Measurements from ENCODE around the gene TCF19.

The TCF19 gene

DNA sequence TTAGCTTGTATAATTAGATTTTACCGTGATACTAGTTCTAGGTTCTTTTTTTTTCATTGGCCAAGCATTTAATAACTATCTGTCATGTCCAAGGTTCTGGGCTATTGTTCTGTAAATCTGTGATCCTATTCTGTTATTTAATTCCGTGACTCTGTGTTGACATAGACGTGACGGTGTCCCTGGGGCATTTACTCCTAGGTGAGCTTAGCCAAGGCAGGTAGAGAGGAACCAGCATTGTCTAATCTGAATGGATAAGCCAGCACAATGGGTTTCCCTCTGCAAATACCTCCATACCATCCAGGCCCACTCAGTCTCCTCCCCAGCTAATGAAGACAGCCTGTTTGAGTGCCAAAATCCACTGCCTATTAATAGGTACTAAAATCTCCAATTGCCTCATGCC, 29.3 kb upstream of the TCF19 start:
- no peak for DNase-seq

DNA sequence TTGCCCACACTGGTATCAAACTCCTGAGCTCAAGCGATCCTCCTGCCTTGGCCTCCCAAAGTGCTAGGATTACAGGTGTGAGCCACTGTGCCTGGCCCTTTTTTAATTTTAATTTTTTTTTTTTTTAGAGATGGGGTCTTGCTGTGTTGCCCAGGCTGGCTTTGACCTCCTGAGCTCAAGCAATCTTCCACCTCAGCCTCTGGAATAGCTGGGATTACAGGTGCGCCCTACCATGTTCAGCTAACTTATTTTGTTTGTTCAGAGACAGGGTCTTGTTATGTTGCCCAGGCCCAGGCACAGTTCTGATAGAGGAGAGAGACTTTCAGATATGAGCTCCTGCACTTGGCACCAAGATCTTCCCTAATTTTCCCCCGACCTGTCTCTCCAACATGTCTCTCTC, 27.6 kb upstream of the TCF19 start:
- no peak for DNase-seq

GRCh38 chr6:31131595-31131994, 26.8 kb upstream of the TCF19 start:
- no peak for DNase-seq

GRCh38 chr6:31132806-31133205, 25.6 kb upstream of the TCF19 start:
- DNase-seq, result no peak

- DNase-seq, result no peak
These were observed 22.7 kb upstream of the TCF19 start for GRCh38 chr6:31135710-31136109.

- DNase-seq, result no peak
These were observed 19.4 kb upstream of the TCF19 start, which contains the start of gene PSORS1C2 for GRCh38 chr6:31138982-31139381. Gene PSORS1C2, minus strand, starts transcription at chr6:31139066. Its CDS starts 40 bp downstream, at chr6:31139026.

DNA sequence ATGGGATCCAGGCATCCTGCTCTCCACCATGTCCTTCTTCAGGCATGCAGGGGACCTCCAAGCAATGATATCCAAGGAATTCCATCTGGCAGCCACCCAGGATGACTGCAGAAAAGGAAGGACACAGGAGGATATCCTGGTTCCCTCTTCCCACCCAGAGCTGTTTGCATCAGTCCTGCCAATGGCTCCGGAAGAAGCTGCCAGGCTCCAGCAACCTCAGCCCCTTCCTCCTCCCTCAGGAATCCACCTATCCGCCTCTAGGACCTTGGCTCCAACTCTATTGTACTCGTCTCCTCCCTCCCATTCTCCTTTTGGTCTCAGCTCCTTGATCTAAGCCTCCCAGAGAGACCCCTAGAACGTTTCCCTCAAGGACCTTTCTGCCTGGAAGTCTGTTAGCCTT, 18.8 kb upstream of the TCF19 start:
- DNase-seq, result no peak

DNA sequence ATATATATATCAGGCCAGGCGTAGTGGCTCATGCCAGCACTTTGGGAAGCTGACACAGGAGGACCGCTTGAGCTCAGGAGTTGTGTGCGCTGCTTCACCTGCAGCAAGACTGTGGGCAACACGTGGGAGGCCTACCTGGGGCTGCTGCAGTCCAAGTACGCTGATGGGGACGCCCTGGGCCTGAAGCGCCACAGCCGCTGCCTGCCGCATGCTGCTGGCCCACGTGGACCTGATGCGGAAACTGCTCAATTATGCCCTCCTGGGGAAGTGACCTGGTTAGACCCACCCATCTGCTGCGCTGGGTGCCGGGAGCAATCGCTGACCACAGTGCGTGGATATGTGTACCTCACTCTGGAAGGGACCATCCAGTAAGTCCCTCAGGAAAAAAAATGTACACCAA, 17.7 kb upstream of the TCF19 start:
- DNase-seq, result no peak

- no peak for DNase-seq
These were observed 16.0 kb upstream of the TCF19 start for GRCh38 chr6:31142361-31142761.

GRCh38 chr6:31143148-31143547, 15.2 kb upstream of the TCF19 start:
- DNase-seq, result no peak

- no peak for DNase-seq
These were observed 14.0 kb upstream of the TCF19 start for GRCh38 chr6:31144296-31144969.

- no peak for DNase-seq
These were observed 13.4 kb upstream of the TCF19 start for GRCh38 chr6:31144970-31145340.

DNA sequence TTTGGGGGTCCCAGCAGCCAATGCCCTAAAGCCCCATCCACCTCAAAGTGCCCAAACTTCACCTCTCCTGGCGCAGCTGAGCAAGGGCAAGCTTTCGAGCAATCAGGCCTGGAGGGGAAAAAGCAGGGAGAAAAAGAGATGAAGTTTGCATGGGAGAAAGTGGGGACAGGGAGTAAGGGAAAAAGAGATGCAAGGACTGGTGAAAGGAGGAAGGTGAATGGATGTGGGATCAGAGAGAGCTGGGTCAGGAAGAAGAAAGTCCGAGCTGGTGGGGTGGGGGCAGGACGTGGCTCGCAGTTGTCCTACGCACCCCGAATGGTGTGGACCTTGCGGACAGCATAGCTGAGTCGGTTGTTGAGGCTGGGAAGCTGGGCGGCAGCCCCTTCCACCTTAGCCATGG, 13.0 kb upstream of the TCF19 start:
- DNase-seq, result no peak

- DNase-seq, result no peak
These were observed 8.5 kb upstream of the TCF19 start for GRCh38 chr6:31149827-31150447.

GRCh38 chr6:31152781-31153180, 5.6 kb upstream of the TCF19 start:
- no peak for DNase-seq

DNA sequence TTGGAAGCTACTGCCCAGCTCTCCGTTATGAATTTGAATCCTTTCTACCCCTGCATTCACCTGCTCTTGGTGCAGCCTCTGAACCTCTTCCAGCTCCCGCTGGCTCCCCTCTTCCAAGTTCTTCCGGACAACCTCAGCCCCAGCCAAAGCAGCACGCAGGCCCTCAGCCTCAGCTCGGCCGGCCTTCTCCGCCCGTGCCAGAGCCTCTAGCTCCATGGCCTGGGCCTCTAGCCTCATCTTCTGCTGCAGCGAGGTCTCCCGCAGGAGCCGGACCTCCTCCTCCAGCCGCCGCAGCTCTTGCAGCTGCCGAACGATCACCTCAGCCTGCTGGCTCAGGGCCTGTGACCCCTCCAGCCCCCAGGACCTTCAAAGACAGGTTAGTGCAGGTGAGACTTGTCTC, 4.0 kb upstream of the TCF19 start:
- DNase-seq, result no peak

DNA sequence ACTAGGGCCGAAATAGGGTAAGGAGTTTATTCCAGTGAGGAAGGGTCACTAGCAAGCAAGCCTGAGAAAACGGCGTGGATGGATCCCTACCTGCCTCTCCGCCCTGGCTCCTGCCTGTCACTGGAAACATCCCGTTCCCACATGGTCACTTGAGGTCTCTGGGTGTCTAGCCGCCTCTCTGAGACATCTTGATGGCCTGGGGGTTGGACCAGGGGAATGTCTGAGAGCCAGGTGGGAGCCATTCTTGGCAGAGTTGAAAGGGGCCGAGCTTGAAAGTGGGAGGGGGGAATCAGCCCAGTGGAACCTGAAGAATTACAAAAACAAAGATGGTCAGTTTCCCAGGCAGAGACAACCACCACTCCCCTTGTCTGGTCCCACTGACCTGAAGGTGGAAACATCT, 1.7 kb upstream of the TCF19 start:
- DNase-seq, result no peak

DNA sequence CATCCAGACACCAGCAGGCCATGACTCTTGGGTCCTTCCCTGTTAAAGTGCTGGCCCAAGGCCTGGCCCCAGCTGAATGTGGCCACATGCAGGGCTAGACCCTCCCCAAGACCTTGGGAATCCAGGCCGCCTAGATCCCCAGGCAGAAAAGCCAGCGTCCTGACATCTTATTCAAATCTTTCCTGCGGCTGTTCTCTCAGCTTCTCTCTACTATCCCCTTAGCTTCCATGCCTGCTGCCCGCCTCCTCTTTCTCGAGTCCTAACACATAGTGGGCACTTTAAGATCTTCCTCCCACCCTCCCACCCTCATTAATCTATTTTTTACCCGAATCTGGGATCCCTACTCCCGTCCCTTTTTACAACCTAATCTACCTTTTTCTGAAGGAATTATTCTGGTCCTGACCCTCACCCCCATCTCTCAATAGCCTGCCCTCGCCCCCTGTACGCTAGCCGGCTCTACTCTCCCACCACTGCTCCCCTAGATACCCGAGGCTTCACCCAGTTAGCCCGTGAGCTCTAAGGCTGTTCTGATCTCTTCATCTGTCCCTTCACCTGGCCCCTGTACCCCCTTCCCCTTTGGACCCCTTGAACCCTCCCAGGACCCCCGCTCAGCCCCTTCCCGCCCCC, 763 bp upstream of the TCF19 start, which contains the start of gene CCHCR1:
CCHCR1 (minus strand) TSS at position 290 of the 627 bp plus-strand sequence; CDS start at position 88, 202 bp downstream.
- DNase-seq, result no peak

GRCh38 chr6:31158863-31159855, 770 bp downstream of the TCF19 start:
- peak; percentile 23 for DNase-seq

DNA sequence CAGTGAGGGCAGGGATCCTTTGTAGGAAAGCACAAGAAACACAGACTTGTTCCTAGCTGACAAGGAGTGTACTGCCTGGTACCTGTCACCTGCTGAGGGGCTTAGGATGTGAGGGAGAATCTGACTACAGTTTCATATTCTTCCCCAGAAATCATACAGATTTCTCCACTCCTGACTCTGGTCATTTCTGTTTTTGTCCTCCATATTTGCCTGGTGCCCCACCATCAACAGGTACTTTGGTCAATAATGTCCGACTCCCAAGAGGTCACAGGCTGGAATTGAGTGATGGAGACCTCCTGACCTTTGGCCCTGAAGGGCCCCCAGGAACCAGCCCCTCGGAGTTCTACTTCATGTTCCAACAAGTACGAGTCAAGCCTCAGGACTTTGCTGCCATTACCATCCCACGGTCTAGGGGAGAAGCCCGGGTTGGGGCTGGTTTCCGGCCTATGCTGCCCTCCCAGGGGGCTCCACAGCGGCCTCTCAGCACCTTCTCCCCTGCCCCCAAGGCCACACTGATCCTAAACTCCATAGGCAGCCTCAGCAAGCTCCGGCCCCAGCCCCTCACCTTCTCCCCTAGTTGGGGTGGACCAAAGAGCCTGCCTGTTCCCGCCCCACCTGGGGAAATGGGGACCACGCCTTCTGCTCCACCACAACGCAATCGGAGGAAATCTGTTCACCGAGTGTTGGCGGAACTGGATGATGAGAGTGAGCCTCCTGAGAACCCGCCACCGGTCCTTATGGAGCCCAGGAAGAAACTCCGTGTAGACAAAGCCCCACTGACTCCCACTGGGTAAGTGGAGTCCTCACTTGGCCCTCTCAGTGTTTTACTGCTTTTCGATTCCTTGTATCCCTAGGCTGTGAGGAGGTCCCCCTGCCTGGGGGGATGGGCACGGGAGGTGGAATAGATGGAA, 3.1 kb downstream of the TCF19 start:
- DNase-seq, result no peak

DNA sequence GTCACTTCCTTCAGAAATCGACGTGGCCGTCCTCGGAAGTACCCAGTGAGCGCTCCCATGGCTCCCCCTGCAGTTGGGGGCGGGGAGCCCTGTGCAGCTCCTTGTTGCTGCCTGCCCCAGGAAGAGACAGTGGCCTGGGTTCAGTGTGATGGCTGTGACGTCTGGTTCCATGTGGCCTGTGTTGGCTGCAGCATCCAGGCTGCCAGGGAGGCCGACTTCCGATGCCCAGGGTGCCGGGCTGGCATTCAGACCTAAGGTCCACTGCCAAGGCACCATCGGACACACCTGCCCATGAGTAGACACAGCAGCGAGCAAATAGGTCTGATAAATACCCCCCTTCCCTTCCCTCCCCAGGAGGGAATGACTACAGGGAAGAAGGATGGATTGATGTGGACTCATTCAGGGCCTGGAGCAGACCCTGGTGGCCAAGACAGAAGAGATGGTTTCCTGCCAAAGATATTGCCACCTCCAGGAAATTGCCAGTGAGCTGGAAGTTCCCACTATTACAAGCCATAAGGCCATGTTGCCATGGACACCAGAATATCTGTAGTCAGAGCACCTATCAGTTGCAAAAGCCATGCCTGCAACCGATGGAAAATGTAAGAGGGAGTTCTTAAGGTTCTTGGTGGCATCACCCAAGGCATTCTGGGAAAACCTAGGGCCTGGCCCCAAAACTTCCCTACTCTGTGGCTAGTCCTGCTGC, 4.2 kb downstream of the TCF19 start:
- no peak for DNase-seq

All from DMS79 (cell line).